K562 (cell line): ENCODE measurements around the gene COX15.

Source experiments
- FOXM1 ChIP-seq, 2 experiments: fragments of 450-650 bp in 1 of 2; sonication (generic) in 1 of 2; formaldehyde crosslinking in 1 of 2; IDR thresholded peaks; 2 replicates each; pipeline versions ENCODE4 v1.6.1 to v1.9.0; 2017 to 2022; ENCODE audit warnings: low read depth in 2 of 2, mild to moderate bottlenecking in 2 of 2, missing genetic modification reagents in 1 of 2, moderate library complexity in 1 of 2
- FOXP1 ChIP-seq: sonication (generic); formaldehyde crosslinking; IDR thresholded peaks from 2 replicates; pipeline ENCODE4 v1.8.0; 2022; ENCODE audit warnings: mild to moderate bottlenecking, missing genetic modification reagents
- TF ChIP-seq, protein P1 (sequence below): sonication (generic); formaldehyde crosslinking; IDR thresholded peaks from 2 replicates; pipeline ENCODE4 v1.9.0; 2022; ENCODE audit warnings: mild to moderate bottlenecking, missing genetic modification reagents
- TF ChIP-seq, protein P2 (sequence below): fragments of 250-450 bp; sonication (Bioruptor Pico); IDR thresholded peaks from 2 replicates; pipeline ENCODE4 v1.5.0; 2020; ENCODE audit warnings: mild to moderate bottlenecking, borderline replicate concordance
- TF ChIP-seq, protein P3 (sequence below), 3 experiments: IDR thresholded peaks in 2 of 3; conservative IDR thresholded peaks in 1 of 3; 2 replicates each; pipeline ENCODE4 v1.5.1; 2011 to 2012; ENCODE audit warnings: low read length in 3 of 3, mild to moderate bottlenecking in 3 of 3, control low read depth in 2 of 3, improper control_type of control experiment in 1 of 3, inconsistent platforms in 1 of 3, low read depth in 1 of 3, mixed read lengths in 1 of 3, moderate library complexity in 1 of 3; ENCODE audit not compliant: insufficient read depth in 2 of 3

DNA sequence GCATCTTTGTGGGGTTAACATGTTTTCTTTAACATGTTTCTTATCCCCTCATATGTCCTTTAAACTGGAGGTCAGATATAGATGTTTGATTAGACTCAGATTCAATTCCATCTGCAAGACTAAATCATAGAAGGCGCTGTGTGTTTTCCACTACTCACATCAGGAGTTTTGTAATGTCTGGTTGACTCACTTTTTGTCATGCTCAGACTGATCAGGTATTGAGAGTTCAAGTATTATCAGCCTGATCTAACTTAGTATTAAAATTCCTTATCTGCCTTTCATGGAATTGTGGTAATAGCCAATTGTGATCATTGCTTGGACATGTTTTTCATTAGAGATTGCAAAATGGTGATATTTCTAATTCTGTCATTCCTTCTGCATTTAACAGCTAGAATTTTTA is 42.5 kb downstream of the COX15 start:
- TF ChIP-seq, protein P1, sequence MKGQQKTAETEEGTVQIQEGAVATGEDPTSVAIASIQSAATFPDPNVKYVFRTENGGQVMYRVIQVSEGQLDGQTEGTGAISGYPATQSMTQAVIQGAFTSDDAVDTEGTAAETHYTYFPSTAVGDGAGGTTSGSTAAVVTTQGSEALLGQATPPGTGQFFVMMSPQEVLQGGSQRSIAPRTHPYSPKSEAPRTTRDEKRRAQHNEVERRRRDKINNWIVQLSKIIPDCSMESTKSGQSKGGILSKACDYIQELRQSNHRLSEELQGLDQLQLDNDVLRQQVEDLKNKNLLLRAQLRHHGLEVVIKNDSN (CRISPR knock-in tag): no peak
- TF ChIP-seq, protein P2, sequence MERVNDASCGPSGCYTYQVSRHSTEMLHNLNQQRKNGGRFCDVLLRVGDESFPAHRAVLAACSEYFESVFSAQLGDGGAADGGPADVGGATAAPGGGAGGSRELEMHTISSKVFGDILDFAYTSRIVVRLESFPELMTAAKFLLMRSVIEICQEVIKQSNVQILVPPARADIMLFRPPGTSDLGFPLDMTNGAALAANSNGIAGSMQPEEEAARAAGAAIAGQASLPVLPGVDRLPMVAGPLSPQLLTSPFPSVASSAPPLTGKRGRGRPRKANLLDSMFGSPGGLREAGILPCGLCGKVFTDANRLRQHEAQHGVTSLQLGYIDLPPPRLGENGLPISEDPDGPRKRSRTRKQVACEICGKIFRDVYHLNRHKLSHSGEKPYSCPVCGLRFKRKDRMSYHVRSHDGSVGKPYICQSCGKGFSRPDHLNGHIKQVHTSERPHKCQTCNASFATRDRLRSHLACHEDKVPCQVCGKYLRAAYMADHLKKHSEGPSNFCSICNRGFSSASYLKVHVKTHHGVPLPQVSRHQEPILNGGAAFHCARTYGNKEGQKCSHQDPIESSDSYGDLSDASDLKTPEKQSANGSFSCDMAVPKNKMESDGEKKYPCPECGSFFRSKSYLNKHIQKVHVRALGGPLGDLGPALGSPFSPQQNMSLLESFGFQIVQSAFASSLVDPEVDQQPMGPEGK (CRISPR knock-in tag): no peak
- TF ChIP-seq, protein P3, sequence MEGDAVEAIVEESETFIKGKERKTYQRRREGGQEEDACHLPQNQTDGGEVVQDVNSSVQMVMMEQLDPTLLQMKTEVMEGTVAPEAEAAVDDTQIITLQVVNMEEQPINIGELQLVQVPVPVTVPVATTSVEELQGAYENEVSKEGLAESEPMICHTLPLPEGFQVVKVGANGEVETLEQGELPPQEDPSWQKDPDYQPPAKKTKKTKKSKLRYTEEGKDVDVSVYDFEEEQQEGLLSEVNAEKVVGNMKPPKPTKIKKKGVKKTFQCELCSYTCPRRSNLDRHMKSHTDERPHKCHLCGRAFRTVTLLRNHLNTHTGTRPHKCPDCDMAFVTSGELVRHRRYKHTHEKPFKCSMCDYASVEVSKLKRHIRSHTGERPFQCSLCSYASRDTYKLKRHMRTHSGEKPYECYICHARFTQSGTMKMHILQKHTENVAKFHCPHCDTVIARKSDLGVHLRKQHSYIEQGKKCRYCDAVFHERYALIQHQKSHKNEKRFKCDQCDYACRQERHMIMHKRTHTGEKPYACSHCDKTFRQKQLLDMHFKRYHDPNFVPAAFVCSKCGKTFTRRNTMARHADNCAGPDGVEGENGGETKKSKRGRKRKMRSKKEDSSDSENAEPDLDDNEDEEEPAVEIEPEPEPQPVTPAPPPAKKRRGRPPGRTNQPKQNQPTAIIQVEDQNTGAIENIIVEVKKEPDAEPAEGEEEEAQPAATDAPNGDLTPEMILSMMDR (IDR thresholded peaks at IDR 0.05 in 2 of 3, conservative IDR thresholded peaks at IDR 0.05 in 1 of 3; ENCODE audit: insufficient read depth in 2 of 3, low read depth in 1 of 3, low read length in 3 of 3): no peak
- no peak for TF ChIP-seq FOXP1 (CRISPR knock-in tag)
- TF ChIP-seq FOXM1 (IDR thresholded peaks at IDR 0.05; ENCODE audit: low read depth): no peak
- no peak for TF ChIP-seq FOXM1 (CRISPR knock-in tag; IDR thresholded peaks at IDR 0.05; ENCODE audit: low read depth)
